HG02588 (cell line): Measurements from ENCODE around the gene MON2.
"Not testable (repeated sequence)": the region's sequence is repeated elsewhere in the genome, so short reads cannot be mapped to it uniquely, and the experiment has no call there.

Experiments
- ATAC-seq: cut with Tn5 transposase; IDR thresholded peaks from one replicate; pipeline ENCODE4 v1.9.1; 2021; ENCODE audit warnings: mild to moderate bottlenecking, moderate library complexity; ENCODE audit not compliant: unreplicated experiment

The MON2 gene, protein sequence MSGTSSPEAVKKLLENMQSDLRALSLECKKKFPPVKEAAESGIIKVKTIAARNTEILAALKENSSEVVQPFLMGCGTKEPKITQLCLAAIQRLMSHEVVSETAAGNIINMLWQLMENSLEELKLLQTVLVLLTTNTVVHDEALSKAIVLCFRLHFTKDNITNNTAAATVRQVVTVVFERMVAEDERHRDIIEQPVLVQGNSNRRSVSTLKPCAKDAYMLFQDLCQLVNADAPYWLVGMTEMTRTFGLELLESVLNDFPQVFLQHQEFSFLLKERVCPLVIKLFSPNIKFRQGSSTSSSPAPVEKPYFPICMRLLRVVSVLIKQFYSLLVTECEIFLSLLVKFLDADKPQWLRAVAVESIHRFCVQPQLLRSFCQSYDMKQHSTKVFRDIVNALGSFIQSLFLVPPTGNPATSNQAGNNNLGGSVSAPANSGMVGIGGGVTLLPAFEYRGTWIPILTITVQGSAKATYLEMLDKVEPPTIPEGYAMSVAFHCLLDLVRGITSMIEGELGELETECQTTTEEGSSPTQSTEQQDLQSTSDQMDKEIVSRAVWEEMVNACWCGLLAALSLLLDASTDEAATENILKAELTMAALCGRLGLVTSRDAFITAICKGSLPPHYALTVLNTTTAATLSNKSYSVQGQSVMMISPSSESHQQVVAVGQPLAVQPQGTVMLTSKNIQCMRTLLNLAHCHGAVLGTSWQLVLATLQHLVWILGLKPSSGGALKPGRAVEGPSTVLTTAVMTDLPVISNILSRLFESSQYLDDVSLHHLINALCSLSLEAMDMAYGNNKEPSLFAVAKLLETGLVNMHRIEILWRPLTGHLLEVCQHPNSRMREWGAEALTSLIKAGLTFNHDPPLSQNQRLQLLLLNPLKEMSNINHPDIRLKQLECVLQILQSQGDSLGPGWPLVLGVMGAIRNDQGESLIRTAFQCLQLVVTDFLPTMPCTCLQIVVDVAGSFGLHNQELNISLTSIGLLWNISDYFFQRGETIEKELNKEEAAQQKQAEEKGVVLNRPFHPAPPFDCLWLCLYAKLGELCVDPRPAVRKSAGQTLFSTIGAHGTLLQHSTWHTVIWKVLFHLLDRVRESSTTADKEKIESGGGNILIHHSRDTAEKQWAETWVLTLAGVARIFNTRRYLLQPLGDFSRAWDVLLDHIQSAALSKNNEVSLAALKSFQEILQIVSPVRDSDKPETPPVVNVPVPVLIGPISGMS (N-terminal part only)

DNA sequence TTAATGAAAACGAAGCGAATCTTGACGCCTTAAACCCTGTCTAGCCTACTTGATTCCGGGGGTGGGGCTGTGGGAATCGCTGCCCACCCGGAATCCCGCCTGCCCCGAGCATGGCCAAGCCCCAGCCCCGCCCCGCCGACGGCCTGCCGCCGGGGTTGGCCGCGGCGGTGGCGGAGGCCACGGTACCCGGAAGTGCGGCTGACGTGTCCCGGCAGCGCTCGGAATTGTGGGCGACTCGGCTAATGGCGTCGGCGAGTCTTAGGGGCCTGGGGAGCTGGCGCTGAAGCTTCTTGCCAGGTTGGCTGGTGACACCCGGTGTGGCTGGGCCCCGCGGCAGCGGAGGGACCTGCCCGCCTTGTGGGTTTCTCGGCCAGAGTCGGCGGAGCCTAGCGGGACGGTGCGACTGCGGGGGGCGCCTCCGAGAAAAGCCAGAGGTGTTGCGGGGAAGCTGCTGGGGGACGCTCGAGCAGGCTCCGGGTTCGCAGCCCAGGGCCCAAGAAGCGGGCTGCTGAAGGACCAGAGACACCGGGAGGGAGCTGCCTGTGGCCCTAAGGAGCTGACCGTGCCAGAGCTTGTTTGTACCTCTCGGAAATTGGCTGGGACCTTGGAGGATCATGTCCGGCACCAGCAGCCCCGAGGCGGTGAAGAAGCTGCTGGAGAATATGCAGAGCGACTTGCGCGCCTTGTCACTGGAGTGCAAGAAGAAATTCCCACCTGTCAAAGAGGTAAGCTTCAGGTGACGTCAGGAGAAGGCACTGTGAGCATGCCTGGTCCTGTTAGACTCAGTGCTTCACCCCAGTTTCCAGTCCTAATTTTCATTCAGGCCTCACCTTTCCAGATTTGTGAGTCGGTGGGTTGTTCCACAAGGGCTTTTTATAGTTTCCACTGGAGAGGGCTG is at the start of gene MON2:
MON2 (plus strand) TSS at position 233 of the 898 bp plus-strand sequence; CDS start at position 615, 382 bp downstream.
- ATAC-seq = peak; percentile 99

DNA sequence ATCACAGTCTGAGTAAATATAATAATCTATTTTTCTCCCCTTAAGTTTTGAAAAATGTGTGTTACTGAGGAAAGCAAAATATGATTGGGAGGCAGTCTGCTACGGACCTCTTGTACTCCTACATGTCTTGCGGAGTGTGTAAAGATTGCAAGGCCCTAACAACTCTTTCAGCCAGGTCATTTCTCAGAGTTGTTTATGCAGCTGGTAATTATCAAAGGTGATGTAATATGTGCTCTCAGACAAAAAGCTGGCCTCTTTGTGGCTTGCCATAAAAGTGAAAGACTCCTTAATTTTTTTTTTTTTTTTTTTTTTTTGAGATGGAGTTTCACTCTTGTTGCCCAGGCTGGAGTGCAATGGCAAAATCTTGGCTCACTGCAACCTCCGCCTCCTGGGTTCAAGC is 40.5 kb upstream of the MON2 start:
- no peak for ATAC-seq

DNA sequence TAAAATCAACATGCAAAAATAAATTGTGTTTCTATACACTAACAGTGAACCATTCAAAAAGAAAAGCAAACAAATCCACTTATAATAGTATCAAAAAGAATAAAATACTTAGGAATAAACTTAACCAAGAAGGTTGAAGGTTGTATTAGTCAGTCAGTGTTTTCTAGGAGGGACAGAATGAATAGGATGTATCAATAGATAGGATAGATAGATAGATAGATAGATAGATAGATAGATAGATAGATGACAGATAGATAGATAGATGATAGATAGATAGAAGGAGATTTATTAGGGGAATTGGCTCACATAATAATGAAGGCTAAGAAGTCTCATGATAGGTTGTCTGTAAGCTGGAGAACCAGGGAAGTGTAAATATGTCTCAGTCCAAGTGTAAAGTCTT is 37.2 kb upstream of the MON2 start:
- ATAC-seq = no peak

DNA sequence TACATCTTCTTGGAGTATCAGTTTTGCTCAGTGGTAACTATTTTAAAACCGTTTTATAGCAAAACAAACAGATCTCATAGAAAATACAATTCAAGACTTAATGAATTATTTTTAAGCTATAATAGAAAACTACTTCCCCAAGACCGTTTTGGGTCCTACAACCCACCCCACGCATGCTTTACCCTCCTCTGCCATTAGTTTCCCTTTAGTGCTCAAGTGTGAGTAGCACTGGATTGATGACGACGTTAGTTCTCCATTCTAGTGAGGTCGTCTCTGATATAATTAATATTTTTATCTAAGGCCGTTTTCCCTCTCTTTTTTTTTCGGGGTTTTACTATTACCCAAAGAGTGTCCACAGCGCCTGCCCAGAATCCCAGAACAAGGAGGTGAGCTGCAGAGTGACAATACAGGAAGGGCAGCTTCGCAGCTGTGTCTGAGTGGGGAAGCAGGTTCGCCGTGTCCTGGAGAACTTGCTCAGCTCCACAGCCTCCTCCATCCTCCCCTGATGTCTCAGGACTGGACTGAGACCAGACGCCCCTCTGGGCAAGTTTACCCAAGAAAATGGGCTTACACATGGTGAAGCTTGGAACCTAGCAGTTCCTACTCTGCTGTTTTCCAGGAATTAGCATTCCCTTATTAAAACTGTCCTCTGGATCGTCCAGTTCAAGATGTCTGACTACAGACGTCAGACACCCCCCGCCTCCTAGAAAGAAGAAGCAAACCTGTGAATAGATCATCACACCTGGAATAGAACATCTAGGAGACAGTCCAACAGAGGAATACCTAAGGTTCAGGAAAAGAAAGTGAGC is 31.9 kb upstream of the MON2 start:
- ATAC-seq = no peak

DNA sequence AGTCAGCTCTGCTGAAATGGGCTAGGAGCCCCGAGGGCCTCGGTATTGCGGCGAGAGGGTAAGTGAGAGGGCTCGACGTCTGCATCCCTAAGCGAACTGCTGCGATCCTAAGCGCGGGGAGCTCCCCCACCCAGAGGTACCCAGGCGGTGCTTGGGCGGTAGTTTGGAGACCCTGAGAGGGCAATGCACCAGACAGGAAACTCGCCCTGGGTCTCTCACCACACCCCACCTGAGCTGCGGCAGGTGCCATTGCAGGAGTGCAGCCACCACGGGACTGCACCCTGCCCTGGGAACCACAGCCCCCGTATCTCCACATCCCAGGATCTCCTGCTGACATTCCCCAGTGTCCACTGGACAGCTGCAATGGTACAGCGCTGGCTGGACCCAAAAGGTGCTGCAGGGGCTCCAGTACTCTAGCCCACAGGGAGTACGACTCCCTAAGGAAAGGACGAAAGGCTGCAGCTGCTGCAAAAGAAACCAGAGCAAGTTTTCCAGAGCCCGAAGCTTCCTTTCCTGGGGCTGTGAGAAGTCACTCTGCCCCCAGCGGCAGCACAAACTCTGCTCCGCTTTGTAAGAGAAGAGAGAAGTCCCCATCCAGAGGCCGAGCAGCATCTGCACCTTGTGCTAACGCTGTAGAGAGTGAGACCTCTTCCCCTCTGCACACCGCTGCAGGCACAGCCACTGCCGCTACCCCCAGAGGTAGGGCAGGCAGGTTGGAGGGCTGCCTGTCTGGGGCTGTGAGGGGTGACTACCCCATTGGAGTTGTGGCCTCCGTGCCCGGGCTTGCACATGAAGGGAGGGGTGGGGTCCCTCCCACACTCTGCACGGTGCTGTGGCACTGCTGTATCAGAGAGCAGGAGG is 31.1 kb upstream of the MON2 start:
- peak; percentile 78 for ATAC-seq

DNA sequence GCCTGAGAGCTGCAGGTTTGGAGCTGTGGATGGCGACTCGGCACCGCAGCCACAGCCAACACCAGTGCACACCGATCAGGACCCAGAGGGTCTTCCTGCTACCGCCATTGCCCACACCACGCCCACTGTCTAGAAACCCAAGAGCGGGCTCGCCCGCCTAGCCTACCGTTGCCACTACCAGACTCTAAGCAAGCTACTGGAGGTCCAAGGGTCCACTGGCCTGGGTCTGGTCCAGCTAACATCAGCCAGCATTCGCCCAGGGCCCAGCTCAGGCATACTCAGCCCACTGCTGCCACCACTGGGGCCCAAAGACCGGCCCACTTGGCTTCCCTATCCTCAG is 30.5 kb upstream of the MON2 start:
- no peak for ATAC-seq

DNA sequence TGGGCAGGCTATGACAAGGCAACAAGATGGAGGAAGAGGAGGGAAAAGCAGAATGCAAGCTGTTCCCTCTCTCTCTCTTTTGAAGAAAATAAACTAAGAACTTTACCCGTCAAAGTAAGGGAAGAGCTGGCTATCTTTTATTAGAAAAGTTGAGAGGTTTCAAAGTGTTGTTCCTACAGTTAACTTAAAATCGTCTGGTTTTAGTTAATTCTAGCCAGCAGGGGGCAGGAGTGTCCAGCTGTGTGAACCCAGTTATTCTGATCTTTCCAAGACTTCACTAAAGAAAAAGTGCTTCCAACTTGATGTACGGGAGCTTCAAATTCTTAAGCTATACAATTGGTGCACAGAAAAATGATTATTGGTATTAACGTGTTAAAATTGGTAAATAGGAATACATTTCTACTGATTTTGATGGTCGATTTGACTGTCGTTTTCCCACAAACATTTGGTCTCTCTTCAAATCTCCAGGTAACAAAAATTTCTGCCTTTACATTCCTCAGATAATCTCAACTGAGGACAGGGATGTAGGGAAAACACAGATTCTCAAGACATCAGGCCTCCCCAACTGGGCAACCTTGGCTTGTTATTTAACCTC is 28.4 kb upstream of the MON2 start:
- no peak for ATAC-seq

DNA sequence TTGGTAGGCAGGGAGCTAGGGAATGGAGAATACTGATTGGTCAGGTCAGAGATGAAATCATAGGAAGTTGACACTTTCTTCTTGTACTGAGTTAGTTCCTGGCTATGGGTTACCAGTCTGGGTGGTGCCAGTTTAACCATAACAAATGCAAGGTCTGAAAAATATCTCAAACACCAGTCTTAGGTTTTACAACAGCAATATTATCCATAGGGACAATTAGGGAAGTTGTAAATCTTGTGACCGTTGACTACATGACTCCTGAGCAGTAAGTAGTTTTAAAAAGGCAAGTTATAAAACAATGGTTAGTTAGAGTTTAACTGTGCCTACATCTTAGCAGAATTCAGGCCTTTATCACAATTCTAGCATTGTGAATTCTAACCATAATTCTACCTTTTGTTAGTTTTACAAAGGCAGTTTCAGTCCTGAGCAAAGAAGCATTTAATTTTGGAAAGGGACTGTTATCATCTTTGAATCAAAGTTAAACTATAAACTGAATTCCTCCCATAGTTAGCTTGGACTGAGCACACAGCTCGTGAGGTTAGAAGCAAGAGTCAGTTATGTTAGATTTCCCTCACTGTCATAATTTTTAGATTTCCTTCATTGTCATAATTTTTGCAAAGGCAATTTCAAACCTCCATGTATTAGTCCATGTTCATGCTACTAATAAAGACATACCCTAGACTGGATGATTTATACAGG is 19.7 kb upstream of the MON2 start:
- no peak for ATAC-seq

DNA sequence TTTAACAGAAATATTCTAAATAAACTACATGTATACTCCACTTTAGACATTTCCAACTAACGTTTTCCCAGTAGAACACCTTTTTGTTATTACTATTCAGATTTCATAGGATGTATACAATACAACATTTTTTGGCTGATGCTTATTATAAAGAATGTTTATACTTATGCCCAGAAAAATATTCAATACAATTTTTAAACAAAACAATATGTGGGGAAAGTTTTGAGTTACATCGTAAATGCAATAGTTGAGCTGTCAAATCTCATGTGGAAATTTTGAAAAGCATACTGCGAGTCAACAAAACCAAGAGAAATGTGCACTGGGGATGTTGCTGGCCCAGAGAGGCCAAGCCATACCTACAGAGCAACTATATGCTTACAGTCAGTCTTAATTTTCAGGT is 18.2 kb upstream of the MON2 start:
- no peak for ATAC-seq

DNA sequence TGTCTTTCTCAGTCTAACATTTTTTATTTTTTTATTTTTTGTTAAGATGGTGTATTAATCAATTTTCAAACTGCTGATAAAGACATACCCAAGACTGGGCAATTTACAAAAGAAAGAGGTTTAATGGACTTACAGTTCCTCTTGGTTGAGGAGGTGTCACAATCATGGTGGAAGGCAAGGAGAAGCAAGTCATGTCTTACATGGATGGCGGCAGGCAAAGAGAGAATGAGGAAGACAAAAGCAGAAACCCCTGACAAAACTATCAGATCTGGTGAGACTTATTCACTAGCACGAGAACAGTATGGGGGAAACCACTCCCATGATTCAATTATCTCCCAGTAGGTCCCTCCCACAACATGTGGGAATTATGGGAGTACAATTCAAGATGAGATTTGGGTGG is 11.2 kb upstream of the MON2 start:
- not testable (repeated sequence) for ATAC-seq

DNA sequence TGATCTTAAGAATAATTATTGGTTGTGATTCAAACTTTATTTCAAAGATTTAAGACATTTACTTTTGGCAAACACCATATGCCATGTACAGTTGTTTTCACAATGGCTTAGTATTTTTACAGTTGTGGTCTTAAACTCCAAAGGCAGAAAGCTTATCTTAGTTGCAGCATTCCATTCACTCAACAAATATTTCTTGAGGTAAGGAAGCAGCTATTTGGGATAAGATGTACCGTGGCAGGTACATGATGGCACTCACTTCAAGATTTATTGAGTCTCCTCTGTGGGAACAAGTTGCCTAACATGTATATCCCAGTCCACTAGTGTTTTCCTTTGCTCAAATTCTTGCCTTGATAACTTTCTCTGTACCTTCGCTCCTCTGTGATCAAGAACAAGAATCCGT is 8.0 kb upstream of the MON2 start:
- ATAC-seq = no peak

DNA sequence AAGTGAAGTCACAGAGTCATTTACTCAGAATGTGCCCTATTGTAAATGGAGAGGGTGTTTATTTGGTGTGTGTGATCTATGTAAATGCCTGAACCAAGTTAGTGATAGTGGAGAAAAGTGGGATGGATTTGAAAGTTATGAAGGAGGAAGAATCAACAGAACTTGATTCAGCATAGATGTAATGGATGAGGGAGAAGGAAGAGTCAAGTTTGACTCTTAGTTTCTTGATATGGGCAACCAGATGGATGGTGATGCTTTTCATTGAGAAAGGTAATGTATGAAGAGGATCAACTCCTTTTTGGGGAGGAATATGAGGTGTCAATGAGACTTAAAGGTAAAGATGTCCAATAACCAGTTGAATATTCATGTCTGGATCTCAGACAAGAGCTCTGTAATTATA is 6.7 kb upstream of the MON2 start:
- ATAC-seq = no peak

DNA sequence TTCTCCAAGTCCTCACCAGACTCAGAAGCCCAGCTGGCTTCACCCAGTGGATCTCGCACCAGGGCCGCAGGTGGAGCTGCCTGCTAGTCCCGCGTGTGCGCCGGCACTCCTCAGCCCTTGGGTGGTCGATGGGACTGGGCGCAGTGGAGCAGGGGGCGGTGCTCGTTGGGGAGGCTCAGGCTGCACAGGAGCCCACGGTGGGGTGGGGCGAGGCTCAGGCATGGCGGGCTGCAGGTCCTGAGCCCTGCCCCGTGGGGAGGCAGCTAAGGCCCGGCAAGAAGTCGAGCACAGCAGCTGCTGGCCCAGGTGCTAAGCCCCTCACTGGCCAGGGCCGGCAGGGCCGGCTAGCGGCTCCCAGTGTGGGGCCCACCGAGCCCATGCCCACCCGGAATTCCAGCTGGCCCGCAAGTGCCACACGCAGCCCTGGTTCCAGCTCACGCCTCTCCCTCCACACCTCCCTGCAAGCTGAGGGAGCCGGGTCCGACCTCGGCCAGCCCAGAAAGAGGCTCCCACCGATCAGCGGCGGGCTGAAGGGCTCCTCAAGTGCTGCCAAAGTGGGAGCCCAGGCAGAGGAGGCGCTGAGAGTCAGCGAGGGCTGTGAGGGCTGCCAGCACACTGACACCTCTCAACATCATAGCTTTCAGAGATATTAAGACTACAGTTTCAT is 5.3 kb upstream of the MON2 start:
- not testable (repeated sequence) for ATAC-seq

DNA sequence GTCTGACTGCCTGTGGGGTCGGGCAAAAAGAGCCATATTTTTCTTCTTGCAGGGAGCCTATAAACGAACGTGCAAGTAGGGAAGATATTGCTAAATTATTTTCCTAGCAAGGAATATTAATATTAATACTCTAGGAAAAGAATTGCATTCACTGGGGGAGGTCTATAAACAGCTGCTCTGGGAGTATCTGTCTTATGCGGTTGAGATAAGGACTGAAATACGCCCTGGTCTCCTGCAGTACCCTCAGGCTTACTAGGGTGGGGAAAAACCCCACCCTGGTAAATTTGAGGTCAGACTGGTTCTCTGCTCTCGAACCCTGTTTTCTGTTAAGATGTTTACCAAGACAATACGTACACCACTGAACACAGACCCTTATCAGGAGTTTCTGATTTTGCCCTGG is 3.4 kb upstream of the MON2 start:
- not testable (repeated sequence) for ATAC-seq

DNA sequence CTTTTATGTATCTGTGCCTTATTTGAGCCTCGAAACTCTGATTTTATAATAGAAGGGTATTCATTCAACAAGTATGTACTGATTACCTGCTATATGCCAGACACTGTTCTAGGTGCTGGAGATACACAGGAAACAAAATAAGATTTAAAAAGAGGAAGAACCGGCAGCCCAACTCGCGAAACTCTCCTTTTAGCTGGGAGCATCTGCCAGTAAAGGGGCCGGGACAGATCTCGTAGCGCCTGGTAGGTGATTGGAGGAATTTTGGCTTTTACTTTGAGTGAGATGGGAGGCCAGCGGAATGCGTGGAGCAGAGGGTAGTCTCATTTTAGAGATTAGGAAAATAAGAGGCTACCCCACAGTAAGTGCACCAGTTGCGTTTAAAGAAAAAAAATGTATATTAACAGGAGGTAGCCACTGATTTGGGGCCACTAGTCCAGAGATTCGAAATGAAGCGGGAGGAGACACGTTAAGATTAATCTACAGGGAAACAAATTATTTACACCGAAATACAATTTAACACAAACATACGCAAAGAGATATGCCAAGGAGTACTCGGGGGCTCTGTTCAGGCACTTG is 520 bp upstream of the MON2 start:
- ATAC-seq = peak; percentile 28

DNA sequence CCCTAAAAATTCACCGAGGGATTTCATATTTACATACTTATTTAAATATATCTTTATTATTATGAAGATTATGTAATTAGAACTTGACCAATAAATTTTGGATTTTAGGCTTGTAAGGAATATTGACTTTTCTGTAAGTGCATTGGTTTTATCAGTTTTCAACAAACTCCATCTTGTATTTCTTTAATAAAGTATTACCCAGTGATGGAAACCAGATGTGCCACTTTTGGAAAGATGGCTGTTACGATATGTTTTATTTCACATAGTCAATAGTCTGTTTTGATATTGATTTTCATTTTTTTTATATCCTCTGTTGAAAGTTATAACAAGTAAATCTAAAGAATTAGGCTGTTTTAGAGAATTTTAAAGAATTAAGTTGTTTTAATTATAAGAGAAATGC is 1.8 kb downstream of the MON2 start:
- no peak for ATAC-seq

DNA sequence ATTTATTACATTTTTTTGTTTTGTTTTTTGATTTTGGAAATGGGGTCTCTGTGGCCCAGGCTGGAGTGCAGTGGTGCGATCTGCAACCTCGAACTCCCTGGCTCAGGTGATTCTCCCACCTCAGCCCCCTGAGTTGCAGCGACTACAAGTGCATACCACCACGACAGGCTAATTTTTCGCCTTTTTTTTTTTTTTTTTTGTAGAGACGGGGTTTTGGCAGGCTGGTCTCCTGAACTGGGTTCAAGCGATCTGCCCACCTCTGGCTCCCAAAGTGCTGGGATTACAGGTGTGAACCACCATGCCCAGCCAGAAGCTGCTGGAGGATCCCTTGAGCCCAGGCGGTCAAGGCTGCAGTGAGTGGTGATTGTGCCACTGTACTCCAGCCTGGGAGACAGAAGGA is 2.3 kb downstream of the MON2 start:
- no peak for ATAC-seq
